Activated CD4-positive, alpha-beta T cell treated with anti-CD3 and anti-CD28 coated beads for 48 hours (primary cell): ENCODE results near the gene RAVER1.

Experiments
- DNase-seq: peaks from one replicate; pipeline ENCODE4 v3.0.0-alpha.2; 2020

The RAVER1 gene

DNA sequence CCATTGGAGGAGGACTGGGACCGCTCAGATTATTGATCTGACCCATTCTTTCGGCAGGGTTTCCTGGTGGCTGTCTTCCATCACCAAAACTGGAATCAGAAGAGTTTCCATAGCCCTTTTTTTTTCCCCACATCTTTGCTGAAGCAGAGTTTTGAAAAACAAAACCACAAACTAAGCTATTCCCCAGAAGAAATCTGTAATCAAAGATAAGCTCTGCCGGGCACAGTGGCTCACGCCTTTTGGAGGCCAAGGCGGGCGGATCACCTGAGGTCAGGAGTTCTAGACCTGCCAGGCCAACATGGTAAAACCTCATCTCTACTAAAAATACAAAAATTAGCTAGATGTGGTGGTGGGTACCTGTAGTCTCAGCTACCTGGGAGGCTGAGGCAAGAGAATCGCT is 66.6 kb downstream of the RAVER1 start:
- DNase-seq: no peak
